Neural cell (in vitro differentiated cells): ENCODE data around the gene CHKB.

Experiments
- CTCF ChIP-seq: fragments of 450-650 bp; IDR thresholded peaks from 2 replicates; pipeline ENCODE4 v1.5.1; 2014; ENCODE audit warnings: antibody characterized with exemption, mild to moderate bottlenecking, moderate library complexity; ENCODE audit not compliant: poor library complexity, severe bottlenecking
- EP300 ChIP-seq: fragments of 450-650 bp; conservative IDR thresholded peaks from 2 replicates; pipeline ENCODE4 v1.6.1; 2014; ENCODE audit warnings: antibody characterized with exemption, mild to moderate bottlenecking, moderate library complexity; ENCODE audit not compliant: poor library complexity, severe bottlenecking
- EZH2 ChIP-seq: fragments of 200-600, 300-800 bp; shearing (Covaris generic), sonication (generic); IDR thresholded peaks from 2 replicates; pipeline ENCODE4 v1.6.1; 2014; ENCODE audit warnings: antibody characterized with exemption, low read length, borderline replicate concordance, mild to moderate bottlenecking; ENCODE audit not compliant: insufficient read depth, poor library complexity, severe bottlenecking
- MXI1 ChIP-seq: fragments of 450-650 bp; conservative IDR thresholded peaks from 2 replicates; pipeline ENCODE4 v1.6.1; 2014; ENCODE audit warnings: antibody characterized with exemption, mild to moderate bottlenecking; ENCODE audit not compliant: poor library complexity, severe bottlenecking
- POLR2AphosphoS5 ChIP-seq: IDR thresholded peaks from 2 replicates; pipeline ENCODE4 v1.6.1; 2012
- RAD21 ChIP-seq: fragments of 450-650 bp; conservative IDR thresholded peaks from 2 replicates; pipeline ENCODE4 v1.6.1; 2014; ENCODE audit warnings: antibody characterized with exemption, mild to moderate bottlenecking, moderate library complexity
- SMC3 ChIP-seq: fragments of 450-650 bp; conservative IDR thresholded peaks from 2 replicates; pipeline ENCODE4 v1.6.1; 2014; ENCODE audit warnings: antibody characterized with exemption, mild to moderate bottlenecking, moderate library complexity; ENCODE audit not compliant: poor library complexity

- TF ChIP-seq CTCF (no peak), RAD21 (no peak), POLR2AphosphoS5 (no peak), SMC3 (no peak), EP300 (no peak), MXI1 (no peak), EZH2 (no peak)
These were observed 4.5 kb downstream of the CHKB start, which contains the start of gene CPT1B for GRCh38 chr22:50577987-50578775.
